Measurements from ENCODE around the gene DAPP1. TPM values are rescaled to one million over a fixed set of nuclear protein-coding genes. Genes with fewer than 3 reads are reported as not detected.
A peak's percentile ranks its signal among the peaks of the same experiment; 100 is the strongest.

Gene DAPP1
- total RNA-seq, 2 experiments from 2014 or later: 11.7 to 12.3 TPM

- no peak for TF ChIP-seq CTCF (IDR thresholded peaks at IDR 0.05)
- Mint-ChIP-seq H3K4me1 (ENCODE audit: low read depth) (peaks cover 23% of the 10 kb centered on the region), H3K4me3 (no peak overlapping the region), H3K36me3 (ENCODE audit: low read depth) (peaks cover 27% of the 10 kb centered on the region), H3K27ac (no peak overlapping the region), H3K9me3 (no peaks in the 10 kb centered on the region), H3K27me3 (no peaks in the 10 kb centered on the region)
- intact Hi-C loops (cut with micrococcal nuclease): no loop called here
- DNase-seq: no peak
- ChIA-PET CTCF (interaction anchor here (1.1 kb wide), 1 partner anchor 52 kb away, joined by 3 read pairs; no protein-coding TSS in a partner anchor), POLR2A (no interaction called here)
- no peak for ATAC-seq
Measured at GRCh38 chr4:99863804-99864203, 47.2 kb downstream of the DAPP1 start.

DNA sequence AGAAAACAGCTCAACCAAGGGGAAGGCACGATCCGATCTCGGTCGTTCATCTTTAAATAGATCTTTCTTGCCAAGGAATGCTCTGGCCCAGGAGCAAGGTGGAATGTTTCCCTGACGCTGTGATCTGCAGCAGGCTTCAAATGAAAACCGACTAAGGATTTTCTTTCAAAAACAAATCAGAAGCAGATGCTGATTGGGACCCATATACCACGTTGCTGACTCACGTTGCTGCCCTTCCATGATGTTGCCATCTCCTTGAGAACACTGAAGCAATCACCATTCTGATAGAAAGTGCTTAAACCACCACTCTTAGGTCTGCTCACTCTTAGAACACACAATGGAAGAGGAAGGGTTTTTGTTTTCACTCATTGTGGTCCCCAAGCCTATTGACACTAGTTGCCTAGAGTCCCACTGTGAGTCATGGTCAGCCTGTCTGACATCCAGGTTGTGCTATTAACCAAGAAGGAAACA lies 51.5 kb downstream of the DAPP1 start:
- CTCF ChIA-PET: no interaction called here
- peak; percentile 35 for DNase-seq
- H3K36me3 Mint-ChIP-seq (ENCODE audit: low read depth): peaks cover 19% of the 10 kb centered on the region

GRCh38 chr4:99872570-99872969 lies 55.9 kb downstream of the DAPP1 start:
- TF ChIP-seq CTCF (IDR thresholded peaks at IDR 0.05): no peak
- no peaks in the 10 kb centered on the region for H3K9me3 Mint-ChIP-seq
- intact Hi-C loops (cut with micrococcal nuclease): no loop called here
- no peak overlapping the region for H3K27ac Mint-ChIP-seq
- ChIA-PET POLR2A (no interaction called here), CTCF (interaction anchor here (1.1 kb wide), 1 partner anchor 228 kb away, joined by 3 read pairs; no protein-coding TSS in a partner anchor)
- peaks cover 8% of the 10 kb centered on the region for H3K4me1 Mint-ChIP-seq (ENCODE audit: low read depth)
- no peak for DNase-seq
- H3K36me3 Mint-ChIP-seq (ENCODE audit: low read depth): peaks cover 12% of the 10 kb centered on the region
- no peak overlapping the region for H3K4me3 Mint-ChIP-seq
- no peaks in the 10 kb centered on the region for H3K27me3 Mint-ChIP-seq
- no peak for ATAC-seq

More for the DNA sequence above, 51.5 kb downstream of the DAPP1 start:
- no peak for TF ChIP-seq CTCF (IDR thresholded peaks at IDR 0.05)
- H3K27me3 Mint-ChIP-seq: no peaks in the 10 kb centered on the region
- POLR2A ChIA-PET: interaction anchor here (0.8 kb wide), 1 partner anchor 17 kb away, joined by 3 read pairs; no protein-coding TSS in a partner anchor
- intact Hi-C loops (cut with micrococcal nuclease): no loop called here
- ATAC-seq: peak; percentile 93
- H3K27ac Mint-ChIP-seq: peak overlapping the region; percentile 46
- H3K4me3 Mint-ChIP-seq: no peak overlapping the region
- H3K4me1 Mint-ChIP-seq (ENCODE audit: low read depth): peaks cover 8% of the 10 kb centered on the region
- H3K9me3 Mint-ChIP-seq: no peaks in the 10 kb centered on the region

DNA sequence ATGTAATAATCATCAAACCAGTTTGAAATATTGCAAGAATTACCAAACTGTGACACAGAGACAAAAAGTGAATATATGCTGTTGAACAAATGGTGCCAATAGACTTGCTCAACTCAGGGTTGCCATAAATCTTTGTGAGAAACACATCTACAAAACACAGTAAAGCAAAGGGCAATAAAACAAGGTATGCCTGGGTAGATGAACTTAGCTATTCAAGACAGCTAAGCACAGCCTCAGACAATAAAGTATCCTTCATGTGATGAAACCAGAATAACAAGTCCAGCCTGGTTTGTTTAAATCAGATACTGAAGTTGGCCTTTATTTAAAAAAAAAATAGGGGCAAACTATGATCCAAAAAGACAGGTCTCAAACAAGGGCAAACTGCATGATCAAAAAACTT lies 58.4 kb downstream of the DAPP1 start:
- intact Hi-C loops (cut with micrococcal nuclease): no loop called here
- ATAC-seq: no peak
- ChIA-PET POLR2A (no interaction called here), CTCF (interaction anchor here (1.1 to 1.9 kb wide), 3 partner anchors 14 to 67 kb away, joined by 3 to 8 read pairs (median 3); no protein-coding TSS in a partner anchor)
- no peaks in the 10 kb centered on the region for H3K27me3 Mint-ChIP-seq
- H3K4me1 Mint-ChIP-seq (ENCODE audit: low read depth): no peaks in the 10 kb centered on the region
- no peak overlapping the region for H3K27ac Mint-ChIP-seq
- no peak for DNase-seq
- H3K36me3 Mint-ChIP-seq (ENCODE audit: low read depth): peaks cover 8% of the 10 kb centered on the region
- H3K4me3 Mint-ChIP-seq: no peak overlapping the region
- TF ChIP-seq CTCF (IDR thresholded peaks at IDR 0.05): no peak
- no peaks in the 10 kb centered on the region for H3K9me3 Mint-ChIP-seq

- H3K9me3 Mint-ChIP-seq: no peaks in the 10 kb centered on the region
- H3K4me1 Mint-ChIP-seq (ENCODE audit: low read depth): no peaks in the 10 kb centered on the region
- no peak overlapping the region for H3K4me3 Mint-ChIP-seq
- no peak for ATAC-seq
- ChIA-PET POLR2A (no interaction called here), CTCF (interaction anchor here (1.6 to 1.8 kb wide), 2 partner anchors 68 to 72 kb away, joined by 3 to 5 read pairs; no protein-coding TSS in a partner anchor)
- intact Hi-C loops (cut with micrococcal nuclease): no loop called here
- no peak for DNase-seq
- peaks cover 9% of the 10 kb centered on the region for H3K36me3 Mint-ChIP-seq (ENCODE audit: low read depth)
- TF ChIP-seq CTCF (IDR thresholded peaks at IDR 0.05): no peak
- no peaks in the 10 kb centered on the region for H3K27me3 Mint-ChIP-seq
- no peak overlapping the region for H3K27ac Mint-ChIP-seq
Measured at GRCh38 chr4:99876946-99877345, 60.3 kb downstream of the DAPP1 start.

Measured in activated CD8-positive, alpha-beta T cell treated with anti-CD3 and anti-CD28 coated beads for 36 hours (primary cell).